GM19238 (cell line): Measurements from ENCODE around the gene RBM39.
"Not testable (repeated sequence)": the region's sequence is repeated elsewhere in the genome, so short reads cannot be mapped to it uniquely, and the experiment has no call there.

Experiments used
- DNase-seq: peaks from one replicate; pipeline ENCODE4 v3.0.0; 2011; ENCODE audit warnings: low spot score; ENCODE audit not compliant: insufficient read length

Gene RBM39

GRCh38 chr20:35756404-35756803, 14.3 kb upstream of the RBM39 start:
- DNase-seq: no peak

- no peak for DNase-seq
These were observed 8.6 kb upstream of the RBM39 start for GRCh38 chr20:35750611-35751010.

- DNase-seq: not testable (repeated sequence)
These were observed 2.4 kb upstream of the RBM39 start for GRCh38 chr20:35744492-35744841.

GRCh38 chr20:35743693-35744491, 1.8 kb upstream of the RBM39 start:
- no peak for DNase-seq

GRCh38 chr20:35742741-35743523, 872 bp upstream of the RBM39 start:
- DNase-seq: peak; percentile 21

GRCh38 chr20:35739294-35740163, 2.5 kb downstream of the RBM39 start:
- DNase-seq: no peak

- no peak for DNase-seq
These were observed 3.5 kb downstream of the RBM39 start for GRCh38 chr20:35738410-35739179.

GRCh38 chr20:35737865-35738333, 4.2 kb downstream of the RBM39 start:
- DNase-seq: no peak

GRCh38 chr20:35735826-35736470, 6.1 kb downstream of the RBM39 start:
- no peak for DNase-seq

GRCh38 chr20:35734777-35735649, 7.0 kb downstream of the RBM39 start:
- DNase-seq: no peak

GRCh38 chr20:35734374-35734773, 7.7 kb downstream of the RBM39 start:
- no peak for DNase-seq

- DNase-seq: no peak
These were observed 9.4 kb downstream of the RBM39 start for GRCh38 chr20:35732644-35732982.

GRCh38 chr20:35731862-35732643, 10.0 kb downstream of the RBM39 start:
- no peak for DNase-seq

GRCh38 chr20:35731469-35731788, 10.6 kb downstream of the RBM39 start:
- DNase-seq: no peak

GRCh38 chr20:35730583-35731468, 11.2 kb downstream of the RBM39 start:
- DNase-seq: no peak

GRCh38 chr20:35729836-35730582, 12.1 kb downstream of the RBM39 start:
- no peak for DNase-seq

GRCh38 chr20:35729283-35729807, 12.7 kb downstream of the RBM39 start:
- no peak for DNase-seq
